Retinal pigment epithelial cell (primary cell): ENCODE results near the gene HNF1B.
A peak's percentile ranks its signal among the peaks of the same experiment; 100 is the strongest.

ENCODE experiments used
- DNase-seq: peaks from one replicate; pipeline ENCODE4 v3.0.0-alpha.2; 2010; ENCODE audit warnings: low read depth
- H3K4me3 ChIP-seq: 2 replicates; pipeline ENCODE4 v1.5.1; 2011; ENCODE audit warnings: mild to moderate bottlenecking, low read length, control low read depth, moderate library complexity
- TF ChIP-seq, protein P1 (sequence below): conservative IDR thresholded peaks from 2 replicates; pipeline ENCODE4 v1.5.1; 2011; ENCODE audit warnings: low read depth, low read length, control low read depth, inconsistent platforms

HNF1B gene

DNA sequence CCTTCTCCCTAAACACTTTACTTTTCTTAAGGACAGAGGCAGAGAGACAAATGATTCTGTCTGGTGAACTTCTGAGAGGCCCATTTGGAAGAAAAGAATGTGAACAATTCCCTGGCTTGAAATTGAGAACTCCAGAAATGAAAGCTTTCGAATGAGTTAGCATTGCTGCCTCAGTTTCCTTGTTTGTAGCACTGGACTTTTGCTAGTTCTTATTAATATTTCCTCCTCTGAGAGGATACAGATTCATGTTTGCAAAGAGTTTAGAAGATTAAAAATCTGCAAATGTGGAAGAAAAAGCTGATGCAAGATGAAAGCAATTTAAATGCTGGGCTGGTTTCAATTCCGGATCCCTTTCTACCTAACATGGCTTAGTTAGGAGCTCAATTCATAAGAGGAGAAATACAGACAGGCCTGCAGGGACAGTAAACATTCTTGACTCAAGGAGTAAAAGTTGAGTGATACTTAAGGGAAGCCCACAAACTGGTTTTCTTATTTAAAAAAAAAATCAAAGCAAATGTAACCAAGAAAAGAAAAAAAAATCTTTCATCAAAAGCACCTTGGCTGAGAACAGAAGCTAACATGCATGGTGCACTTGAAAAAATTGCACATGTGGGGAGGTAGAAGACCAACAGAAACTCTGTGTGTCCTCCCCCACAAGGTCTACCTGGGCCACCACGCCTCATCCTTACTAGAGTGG, 27.1 kb downstream of the HNF1B start:
- no peak for DNase-seq
- TF ChIP-seq, protein P1, sequence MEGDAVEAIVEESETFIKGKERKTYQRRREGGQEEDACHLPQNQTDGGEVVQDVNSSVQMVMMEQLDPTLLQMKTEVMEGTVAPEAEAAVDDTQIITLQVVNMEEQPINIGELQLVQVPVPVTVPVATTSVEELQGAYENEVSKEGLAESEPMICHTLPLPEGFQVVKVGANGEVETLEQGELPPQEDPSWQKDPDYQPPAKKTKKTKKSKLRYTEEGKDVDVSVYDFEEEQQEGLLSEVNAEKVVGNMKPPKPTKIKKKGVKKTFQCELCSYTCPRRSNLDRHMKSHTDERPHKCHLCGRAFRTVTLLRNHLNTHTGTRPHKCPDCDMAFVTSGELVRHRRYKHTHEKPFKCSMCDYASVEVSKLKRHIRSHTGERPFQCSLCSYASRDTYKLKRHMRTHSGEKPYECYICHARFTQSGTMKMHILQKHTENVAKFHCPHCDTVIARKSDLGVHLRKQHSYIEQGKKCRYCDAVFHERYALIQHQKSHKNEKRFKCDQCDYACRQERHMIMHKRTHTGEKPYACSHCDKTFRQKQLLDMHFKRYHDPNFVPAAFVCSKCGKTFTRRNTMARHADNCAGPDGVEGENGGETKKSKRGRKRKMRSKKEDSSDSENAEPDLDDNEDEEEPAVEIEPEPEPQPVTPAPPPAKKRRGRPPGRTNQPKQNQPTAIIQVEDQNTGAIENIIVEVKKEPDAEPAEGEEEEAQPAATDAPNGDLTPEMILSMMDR, result no peak
- H3K4me3 ChIP-seq, result no peak overlapping the region

DNA sequence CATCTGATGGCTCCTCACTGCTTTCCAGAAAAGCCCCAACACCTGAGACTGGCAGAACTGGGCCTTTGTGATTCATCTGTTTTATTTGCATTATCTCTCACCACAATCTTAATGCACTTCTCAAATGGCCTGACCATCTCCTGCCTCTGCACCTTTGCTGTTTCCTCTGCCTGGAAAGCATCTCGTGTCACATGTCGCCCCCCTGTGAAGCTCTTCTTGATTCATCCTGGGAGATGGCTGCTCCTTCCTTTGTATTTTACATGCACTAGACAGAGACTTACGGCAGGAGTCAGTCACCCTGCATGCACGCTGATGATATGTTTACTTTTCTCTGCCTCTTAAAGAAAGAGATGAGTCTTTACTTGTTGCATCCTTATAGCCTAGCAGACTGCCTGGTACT, 30.0 kb downstream of the HNF1B start:
- DNase-seq, result no peak
- TF ChIP-seq, protein P1, result no peak
- no peak overlapping the region for H3K4me3 ChIP-seq

DNA sequence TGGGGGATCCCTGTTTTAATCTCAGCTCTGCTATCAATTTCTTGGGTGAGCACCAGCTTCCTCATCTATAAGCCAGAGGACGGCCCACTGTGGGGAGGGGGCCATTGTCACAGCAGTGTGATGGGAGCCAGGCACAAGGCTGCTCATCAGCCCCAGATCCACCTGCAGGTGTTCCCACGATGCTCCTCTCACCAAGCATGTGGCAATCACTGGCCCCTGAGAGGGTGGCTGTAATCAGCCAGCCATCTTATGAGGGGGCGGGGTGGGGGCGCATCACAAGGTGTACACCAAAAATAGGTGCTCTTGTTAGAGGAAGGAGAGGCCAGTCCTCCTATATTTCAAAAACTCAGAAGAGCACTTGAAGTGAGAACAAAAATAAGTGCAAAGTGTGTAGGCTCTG, 31.2 kb downstream of the HNF1B start:
- TF ChIP-seq, protein P1, result no peak
- DNase-seq, result no peak
- no peak overlapping the region for H3K4me3 ChIP-seq

- no peak for DNase-seq
- no peak overlapping the region for H3K4me3 ChIP-seq
- TF ChIP-seq, protein P1, result no peak
These were observed 31.8 kb downstream of the HNF1B start for GRCh38 chr17:37713028-37713431.

- DNase-seq, result no peak
- TF ChIP-seq, protein P1, result no peak
- no peak overlapping the region for H3K4me3 ChIP-seq
These were observed 33.7 kb downstream of the HNF1B start for GRCh38 chr17:37711113-37711512.

GRCh38 chr17:37710344-37710886, 34.4 kb downstream of the HNF1B start:
- TF ChIP-seq, protein P1, result no peak
- H3K4me3 ChIP-seq, result no peak overlapping the region
- DNase-seq, result peak; percentile 7

- TF ChIP-seq, protein P1, result no peak
- DNase-seq, result no peak
- H3K4me3 ChIP-seq, result no peak overlapping the region
These were observed 36.1 kb downstream of the HNF1B start for GRCh38 chr17:37708616-37709212.
